Skeletal muscle satellite cell (primary cell): Measurements from ENCODE around the gene CAPN10.

Experiments used
- H3K27me3 ChIP-seq: 2 replicates; pipeline ENCODE4 v1.7.0; 2013; ENCODE audit warnings: low read length; ENCODE audit not compliant: control insufficient read depth, insufficient read depth
- H3K36me3 ChIP-seq: 2 replicates; pipeline ENCODE4 v1.7.0; 2013; ENCODE audit warnings: mild to moderate bottlenecking, control low read depth, low read length; ENCODE audit not compliant: insufficient read depth
- H3K4me1 ChIP-seq: 2 replicates; pipeline ENCODE4 v1.7.0; 2013; ENCODE audit warnings: low read length; ENCODE audit not compliant: control insufficient read depth, insufficient read depth
- H3K4me2 ChIP-seq: 2 replicates; pipeline ENCODE4 v1.7.0; 2013; ENCODE audit warnings: mild to moderate bottlenecking, low read length
- H3K4me3 ChIP-seq: 2 replicates; pipeline ENCODE4 v1.7.0; 2013; ENCODE audit warnings: low read length
- H3K9ac ChIP-seq: 2 replicates; pipeline ENCODE4 v1.7.0; 2013; ENCODE audit warnings: mild to moderate bottlenecking, low read depth, low read length, moderate library complexity
- H3K9me3 ChIP-seq: replicated peaks from 2 replicates; pipeline ENCODE4 v1.7.0; 2013; ENCODE audit warnings: mild to moderate bottlenecking, control low read depth, low read length

The CAPN10 gene

GRCh38 chr2:240624950-240625621 is 38.6 kb downstream of the CAPN10 start, which contains the start of gene GPR35:
Gene GPR35 (plus strand): TSS chr2:240625480. CDS start chr2:240629953, 4,473 bp downstream.
- H3K9ac ChIP-seq = no peak within 1 kb of the TSS
- no peak within 1 kb of the TSS for H3K4me3 ChIP-seq
- no peaks in the 10 kb centered on the region for H3K9me3 ChIP-seq
- peaks cover 10% of the 10 kb centered on the region for H3K4me1 ChIP-seq
- H3K36me3 ChIP-seq = no peaks in the 10 kb centered on the region
- H3K4me2 ChIP-seq = peak within 1 kb of the TSS; percentile 50
- peaks cover 13% of the 10 kb centered on the region for H3K27me3 ChIP-seq

GRCh38 chr2:240626531-240627300 is 40.2 kb downstream of the CAPN10 start:
- H3K4me2 ChIP-seq = no peak overlapping the region
- peaks cover 13% of the 10 kb centered on the region for H3K27me3 ChIP-seq
- no peaks in the 10 kb centered on the region for H3K9me3 ChIP-seq
- H3K36me3 ChIP-seq = no peaks in the 10 kb centered on the region
- no peak overlapping the region for H3K9ac ChIP-seq
- peaks cover 10% of the 10 kb centered on the region for H3K4me1 ChIP-seq
- no peak overlapping the region for H3K4me3 ChIP-seq

GRCh38 chr2:240627736-240628506 is 41.4 kb downstream of the CAPN10 start:
- Histone ChIP-seq H3K4me3 (no peak overlapping the region), H3K9ac (no peak overlapping the region), H3K4me2 (no peak overlapping the region), H3K4me1 (peaks cover 10% of the 10 kb centered on the region), H3K27me3 (peaks cover 13% of the 10 kb centered on the region), H3K36me3 (no peaks in the 10 kb centered on the region), H3K9me3 (no peaks in the 10 kb centered on the region)

GRCh38 chr2:240628507-240628807 is 41.9 kb downstream of the CAPN10 start:
- Histone ChIP-seq H3K9ac (no peak overlapping the region), H3K27me3 (peaks cover 13% of the 10 kb centered on the region), H3K4me1 (peaks cover 10% of the 10 kb centered on the region), H3K4me2 (no peak overlapping the region), H3K36me3 (no peaks in the 10 kb centered on the region), H3K9me3 (no peaks in the 10 kb centered on the region), H3K4me3 (no peak overlapping the region)

GRCh38 chr2:240628808-240629618 is 42.5 kb downstream of the CAPN10 start:
- Histone ChIP-seq H3K9me3 (no peaks in the 10 kb centered on the region), H3K27me3 (peaks cover 13% of the 10 kb centered on the region), H3K9ac (no peak overlapping the region), H3K4me1 (peaks cover 10% of the 10 kb centered on the region), H3K4me2 (no peak overlapping the region), H3K36me3 (no peaks in the 10 kb centered on the region), H3K4me3 (no peak overlapping the region)

- H3K9me3 ChIP-seq = no peaks in the 10 kb centered on the region
- no peak overlapping the region for H3K4me2 ChIP-seq
- H3K4me1 ChIP-seq = peaks cover 10% of the 10 kb centered on the region
- no peak overlapping the region for H3K4me3 ChIP-seq
- peaks cover 13% of the 10 kb centered on the region for H3K27me3 ChIP-seq
- H3K9ac ChIP-seq = no peak overlapping the region
- no peaks in the 10 kb centered on the region for H3K36me3 ChIP-seq
Observed at GRCh38 chr2:240629619-240629967, 43.1 kb downstream of the CAPN10 start.

GRCh38 chr2:240629968-240630770 is 43.6 kb downstream of the CAPN10 start:
- Histone ChIP-seq H3K9ac (no peak overlapping the region), H3K27me3 (peaks cover 13% of the 10 kb centered on the region), H3K36me3 (no peaks in the 10 kb centered on the region), H3K4me3 (no peak overlapping the region), H3K4me1 (peaks cover 4% of the 10 kb centered on the region), H3K4me2 (no peak overlapping the region), H3K9me3 (no peaks in the 10 kb centered on the region)

- H3K9me3 ChIP-seq = no peaks in the 10 kb centered on the region
- no peaks in the 10 kb centered on the region for H3K4me1 ChIP-seq
- H3K36me3 ChIP-seq = no peaks in the 10 kb centered on the region
- H3K9ac ChIP-seq = no peak overlapping the region
- H3K4me2 ChIP-seq = no peak overlapping the region
- H3K4me3 ChIP-seq = no peak overlapping the region
- H3K27me3 ChIP-seq = peaks cover 15% of the 10 kb centered on the region
Observed at GRCh38 chr2:240630771-240631547, 44.4 kb downstream of the CAPN10 start.

- H3K36me3 ChIP-seq = no peaks in the 10 kb centered on the region
- H3K4me1 ChIP-seq = no peaks in the 10 kb centered on the region
- peaks cover 16% of the 10 kb centered on the region for H3K27me3 ChIP-seq
- no peak overlapping the region for H3K9ac ChIP-seq
- no peak overlapping the region for H3K4me3 ChIP-seq
- H3K4me2 ChIP-seq = no peak overlapping the region
- no peaks in the 10 kb centered on the region for H3K9me3 ChIP-seq
Observed at GRCh38 chr2:240631548-240632305, 45.2 kb downstream of the CAPN10 start.
